ENCODE measurements around the gene KCNT2. TPM values are rescaled to one million over a fixed set of nuclear protein-coding genes. Genes with fewer than 3 reads are reported as not detected.
A peak's percentile ranks its signal among the peaks of the same experiment; 100 is the strongest.

The KCNT2 gene
- total RNA-seq, 6 donors from 2014 or later: 2.7 to 9.9 (median 5.9) TPM

DNA sequence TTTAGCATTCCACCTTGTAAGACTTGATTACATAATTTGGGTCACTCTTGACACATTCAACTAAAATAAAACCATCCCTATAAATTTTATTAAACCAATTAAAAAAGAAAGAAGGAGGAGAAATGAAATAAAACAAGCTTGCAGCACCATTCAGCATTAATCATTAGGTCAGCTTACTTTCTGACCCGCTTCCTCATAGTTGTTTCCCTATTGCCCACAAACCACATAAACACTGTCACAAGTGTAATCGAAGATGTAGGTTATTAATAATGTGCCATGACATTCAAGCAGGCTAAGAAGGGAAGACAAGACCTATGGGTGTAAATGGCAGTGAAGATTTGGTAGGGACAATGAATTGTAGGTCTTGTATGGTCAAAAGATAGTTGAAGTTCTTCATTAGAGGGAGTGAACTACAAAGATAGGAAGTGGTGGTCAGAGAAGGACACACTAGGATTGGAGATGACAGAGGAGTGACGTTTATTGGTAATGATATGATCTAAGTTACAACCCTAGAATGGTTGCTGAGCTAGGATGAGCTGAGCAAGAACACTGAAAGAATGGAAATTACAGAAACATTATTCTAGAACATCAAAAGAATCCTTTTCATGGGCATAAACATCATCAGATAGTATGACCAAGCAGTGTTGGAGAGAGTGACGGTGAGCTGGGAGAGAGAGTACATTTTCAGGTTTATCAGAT, 231.5 kb downstream of the KCNT2 start:
- no peaks in the 10 kb centered on the region for H3K4me1 ChIP-seq
- H3K9me3 ChIP-seq: no peaks in the 10 kb centered on the region
- no peaks in the 10 kb centered on the region for H3K36me3 ChIP-seq
- no peak overlapping the region for H3K4me3 ChIP-seq
- ATAC-seq (ENCODE audit: low FRiP score in 2 of 2) (peak in 1 of 2 donors; percentile 40), DNase-seq (no peak)
- H3K27me3 ChIP-seq: no peaks in the 10 kb centered on the region
- 55 to 63% methylated on average over 4 of the region's 4 CpGs for WGBS, 2 donors
- no peak for TF ChIP-seq POLR2A (IDR thresholded peaks at IDR 0.05)
- no peak for TF ChIP-seq POLR2AphosphoS5 (IDR thresholded peaks at IDR 0.05)
- no peak for TF ChIP-seq CTCF (IDR thresholded peaks at IDR 0.05)
- no peak for TF ChIP-seq EP300 (IDR thresholded peaks at IDR 0.05)
- no peak overlapping the region for H3K27ac ChIP-seq

- no peaks in the 10 kb centered on the region for H3K27me3 ChIP-seq
- no peaks in the 10 kb centered on the region for H3K9me3 ChIP-seq
- no peaks in the 10 kb centered on the region for H3K4me1 ChIP-seq
- 56 to 79% methylated on average over 1 of the region's 1 CpG for WGBS, 2 donors
- no peak overlapping the region for H3K4me3 ChIP-seq
- DNase-seq: no peak
- ATAC-seq (ENCODE audit: low FRiP score in 2 of 2): no peak
- TF ChIP-seq POLR2AphosphoS5 (IDR thresholded peaks at IDR 0.05): no peak
- TF ChIP-seq CTCF (IDR thresholded peaks at IDR 0.05): no peak
- TF ChIP-seq EP300 (IDR thresholded peaks at IDR 0.05): no peak
- no peak for TF ChIP-seq POLR2A (IDR thresholded peaks at IDR 0.05)
- no peak overlapping the region for H3K27ac ChIP-seq
- no peaks in the 10 kb centered on the region for H3K36me3 ChIP-seq
Observed at GRCh38 chr1:196373798-196374197, 234.4 kb downstream of the KCNT2 start.

DNA sequence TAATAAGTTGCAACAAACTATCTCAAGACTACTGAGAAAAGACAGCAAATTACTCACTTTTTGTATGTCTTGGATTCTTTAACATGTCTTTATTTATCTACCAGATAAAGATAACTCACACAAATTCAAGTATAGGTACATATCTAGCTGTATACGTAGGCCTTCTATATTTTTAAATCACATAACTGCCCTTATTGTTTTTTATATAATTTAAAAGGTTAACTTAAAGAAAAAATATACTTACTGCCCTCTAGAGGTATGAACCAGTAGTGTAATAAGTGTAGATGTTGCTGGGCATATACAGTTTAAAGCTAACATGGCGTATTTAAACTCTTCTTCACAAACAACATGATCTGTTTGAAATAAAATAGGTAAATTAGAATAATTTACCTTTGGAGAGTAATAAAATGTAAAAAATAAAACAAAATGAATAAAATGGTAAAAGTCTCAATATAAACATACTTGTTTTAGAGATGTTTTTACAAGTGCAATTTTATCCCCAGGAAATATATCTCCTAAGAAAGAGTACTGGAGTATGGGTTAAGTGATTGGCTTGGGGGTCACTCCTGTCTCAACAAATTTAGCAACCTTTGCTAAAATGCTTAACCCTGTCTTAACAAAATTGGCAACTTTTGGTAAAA, 235.2 kb downstream of the KCNT2 start:
- TF ChIP-seq EP300 (IDR thresholded peaks at IDR 0.05) (no peak), CTCF (IDR thresholded peaks at IDR 0.05) (peak in 5 of 6 experiments; percentile 18 to 34 (median 27))
- Histone ChIP-seq H3K4me1 (no peaks in the 10 kb centered on the region), H3K27me3 (no peaks in the 10 kb centered on the region), H3K27ac (no peak overlapping the region), H3K36me3 (no peaks in the 10 kb centered on the region), H3K4me3 (no peak overlapping the region), H3K9me3 (no peaks in the 10 kb centered on the region)
- DNase-seq: no peak
- no peak for ATAC-seq (ENCODE audit: low FRiP score in 2 of 2)
- WGBS, 2 donors: 40% methylated on average over 2 of the region's 2 CpGs

DNA sequence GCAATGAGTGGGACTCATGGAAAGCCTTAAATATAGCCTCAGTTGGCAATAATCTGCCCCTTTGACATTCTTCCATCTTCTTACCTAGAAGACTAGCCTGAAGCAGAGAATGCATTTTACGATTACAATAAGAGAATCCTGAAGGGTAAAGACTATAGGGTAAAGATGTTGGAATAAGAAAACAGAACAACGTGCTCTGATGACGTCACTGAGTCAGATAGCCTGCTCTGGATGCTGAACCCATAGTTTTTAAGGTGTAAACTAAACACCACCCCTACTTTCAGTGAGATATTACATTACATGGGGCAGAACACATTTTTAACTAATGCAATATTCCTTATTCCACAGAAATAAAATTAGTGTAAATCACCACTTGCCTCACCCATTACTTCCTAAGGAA, 240.4 kb downstream of the KCNT2 start:
- TF ChIP-seq CTCF (IDR thresholded peaks at IDR 0.05) (no peak), POLR2A (IDR thresholded peaks at IDR 0.05) (no peak), EP300 (IDR thresholded peaks at IDR 0.05) (no peak), POLR2AphosphoS5 (IDR thresholded peaks at IDR 0.05) (no peak)
- Histone ChIP-seq H3K4me3 (no peak overlapping the region), H3K9me3 (no peaks in the 10 kb centered on the region), H3K36me3 (no peaks in the 10 kb centered on the region), H3K4me1 (no peaks in the 10 kb centered on the region), H3K27ac (no peak overlapping the region), H3K27me3 (no peaks in the 10 kb centered on the region)
- 94 to 95% methylated on average over 3 of the region's 3 CpGs for WGBS, 2 donors
- no peak for ATAC-seq (ENCODE audit: low FRiP score in 2 of 2)
- no peak for DNase-seq
